HG03139 (cell line): ENCODE data around the gene UBL3.

Experiments used
- ATAC-seq: cut with Tn5 transposase; IDR thresholded peaks from one replicate; pipeline ENCODE4 v1.9.1; 2021; ENCODE audit not compliant: unreplicated experiment

UBL3 gene

DNA sequence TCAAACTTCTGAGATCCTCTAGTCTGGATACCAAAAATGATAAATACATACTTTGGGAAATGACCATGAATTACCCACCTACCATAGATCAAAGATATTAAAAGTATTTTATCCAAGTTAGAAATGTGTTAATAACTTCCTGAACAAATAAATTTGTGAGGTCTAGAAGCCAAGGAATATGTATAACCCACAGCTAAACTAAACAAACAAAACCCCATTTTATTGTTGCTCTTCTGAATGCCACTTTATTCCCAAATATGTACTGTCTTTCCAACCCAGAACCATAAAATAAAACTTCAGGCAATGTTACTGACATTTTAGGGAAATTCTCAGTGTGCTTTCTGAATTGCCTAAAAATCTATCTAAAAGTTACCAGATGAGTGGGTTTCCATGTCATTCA is 35.1 kb downstream of the UBL3 start:
- ATAC-seq, result no peak

DNA sequence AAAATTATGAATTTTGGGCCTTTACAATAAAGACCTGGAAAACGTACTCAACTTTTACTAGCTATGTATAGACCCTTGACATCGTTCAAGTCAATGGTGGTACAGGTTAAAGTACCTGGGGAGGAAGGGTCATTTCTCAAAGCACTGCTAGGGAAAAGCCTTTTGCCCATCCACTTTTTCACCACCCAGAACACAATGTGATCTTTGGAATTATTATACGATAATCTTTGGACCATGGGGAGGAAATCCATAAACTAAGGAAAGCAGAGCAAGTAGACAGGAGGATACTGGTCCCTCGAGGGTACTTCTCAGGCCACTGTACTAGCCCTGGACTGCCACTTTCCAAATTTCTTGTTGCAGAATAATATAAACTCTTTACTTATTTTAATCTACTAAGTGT is 39.5 kb downstream of the UBL3 start:
- ATAC-seq, result no peak

GRCh38 chr13:29810145-29810742 is 40.2 kb downstream of the UBL3 start:
- ATAC-seq, result no peak

DNA sequence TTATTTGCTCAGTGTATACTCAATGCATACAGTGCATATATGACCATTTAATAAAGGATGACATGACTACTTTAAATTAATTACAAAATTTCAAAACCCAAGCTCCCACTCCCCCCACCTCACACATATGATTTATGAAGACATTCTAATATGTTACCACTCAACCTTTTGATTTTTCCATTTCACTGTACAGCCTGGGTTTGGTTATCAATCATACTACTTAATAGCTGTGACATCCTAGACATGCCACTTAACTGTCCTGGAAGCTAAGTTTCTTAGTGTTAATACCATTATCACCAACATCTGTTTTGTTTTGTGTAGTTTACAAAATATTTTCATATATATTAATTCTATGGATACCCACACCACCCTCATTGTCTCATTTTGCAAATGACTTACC is 42.2 kb downstream of the UBL3 start:
- no peak for ATAC-seq

DNA sequence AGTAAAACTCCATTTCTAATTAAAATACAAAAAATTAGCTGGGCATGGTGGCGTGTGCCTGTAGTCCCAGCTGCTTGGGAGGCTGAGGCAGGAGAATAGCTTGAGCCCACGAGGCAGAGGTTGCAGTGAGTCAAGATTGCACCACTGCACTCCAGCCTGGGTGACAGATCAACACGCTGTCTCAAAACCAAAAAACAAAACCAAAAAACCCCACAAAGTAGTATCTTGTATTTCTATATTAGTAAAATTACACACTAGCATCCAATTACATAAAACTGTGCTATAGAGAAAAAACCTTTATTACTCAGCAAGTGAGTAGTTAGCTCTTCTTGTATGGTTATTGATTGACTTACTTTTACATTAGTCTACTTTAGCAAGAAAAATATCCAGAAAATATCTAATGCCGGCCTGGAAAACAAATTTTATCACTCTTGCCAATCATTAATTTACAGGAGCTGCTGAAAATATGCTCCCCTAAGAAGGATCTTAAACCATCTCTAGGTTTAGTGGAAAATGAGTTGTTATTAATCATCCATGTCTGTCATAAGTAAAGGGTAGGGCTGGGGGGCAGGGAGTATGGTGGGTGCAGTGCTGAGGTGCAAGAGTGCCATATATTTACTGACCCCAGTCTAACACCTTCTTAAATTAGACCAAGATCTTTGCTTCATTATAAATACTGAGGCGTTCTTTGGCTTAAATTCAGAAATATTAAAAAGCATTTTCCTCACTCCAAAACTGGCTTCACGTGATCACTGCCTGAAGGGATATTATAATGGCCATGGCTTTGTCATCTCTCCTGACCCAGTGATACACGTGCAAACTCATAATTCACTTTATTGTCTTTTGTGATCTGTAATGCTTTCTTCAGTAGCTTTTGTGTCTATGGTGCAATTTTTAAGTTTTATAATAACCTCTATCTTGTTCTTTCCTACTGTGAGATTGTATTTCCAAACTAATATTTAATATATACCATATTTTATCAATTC is 44.1 kb downstream of the UBL3 start:
- no peak for ATAC-seq

- no peak for ATAC-seq
Observed at GRCh38 chr13:29803221-29803620, 47.2 kb downstream of the UBL3 start.

- no peak for ATAC-seq
Observed at GRCh38 chr13:29802621-29803020, 47.8 kb downstream of the UBL3 start.

DNA sequence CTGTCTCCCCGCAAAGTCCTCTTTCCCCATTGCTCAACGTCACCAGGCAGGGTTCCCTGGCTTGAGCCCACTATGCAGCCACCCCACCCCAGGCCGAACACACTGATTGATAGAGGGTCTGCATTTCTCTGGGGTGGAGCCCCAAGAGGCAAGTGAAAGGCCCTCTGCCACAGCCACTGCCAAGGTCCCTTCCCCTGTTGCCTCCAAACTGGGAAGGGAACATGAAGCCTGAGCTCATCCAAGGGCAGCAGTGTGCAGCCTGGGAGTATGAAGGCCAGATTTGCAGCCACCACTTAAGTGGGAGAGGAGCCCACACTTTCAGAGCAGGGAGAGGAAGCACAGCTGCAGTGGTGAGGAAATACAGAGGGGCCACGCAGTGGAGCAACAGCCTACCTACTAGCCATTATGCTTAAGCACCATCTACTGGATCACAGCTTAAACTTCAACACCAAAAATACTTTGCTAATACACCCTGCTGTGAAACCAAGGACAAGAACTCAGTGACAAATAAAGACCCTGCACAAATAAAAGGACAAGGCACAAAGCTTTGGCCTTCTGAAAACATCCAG is 48.6 kb downstream of the UBL3 start:
- no peak for ATAC-seq

- no peak for ATAC-seq
Observed at GRCh38 chr13:29801102-29801501, 49.3 kb downstream of the UBL3 start.

DNA sequence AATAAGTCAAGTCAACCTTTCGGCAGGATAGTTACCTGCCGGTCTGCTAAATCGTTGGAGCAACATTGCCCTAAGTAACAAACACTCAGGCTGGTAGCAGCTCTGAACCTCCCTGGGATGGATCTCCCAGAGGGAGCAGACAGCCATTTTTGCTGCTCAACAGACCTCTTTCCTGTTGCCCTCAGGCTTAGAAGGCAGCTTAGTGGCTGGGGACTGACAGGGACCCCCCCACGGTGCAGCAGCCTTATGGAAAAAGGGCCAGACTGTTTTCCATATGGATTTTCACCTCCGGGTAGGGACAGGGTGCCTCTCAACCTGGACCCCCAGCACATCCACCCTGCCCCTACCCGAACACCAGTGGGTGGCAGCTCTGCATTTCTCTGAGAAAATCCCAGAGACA is 49.7 kb downstream of the UBL3 start:
- ATAC-seq, result no peak

- ATAC-seq, result no peak
Observed at GRCh38 chr13:29799041-29799440, 51.4 kb downstream of the UBL3 start.

- ATAC-seq, result no peak
Observed at GRCh38 chr13:29791997-29792780, 58.2 kb downstream of the UBL3 start.

DNA sequence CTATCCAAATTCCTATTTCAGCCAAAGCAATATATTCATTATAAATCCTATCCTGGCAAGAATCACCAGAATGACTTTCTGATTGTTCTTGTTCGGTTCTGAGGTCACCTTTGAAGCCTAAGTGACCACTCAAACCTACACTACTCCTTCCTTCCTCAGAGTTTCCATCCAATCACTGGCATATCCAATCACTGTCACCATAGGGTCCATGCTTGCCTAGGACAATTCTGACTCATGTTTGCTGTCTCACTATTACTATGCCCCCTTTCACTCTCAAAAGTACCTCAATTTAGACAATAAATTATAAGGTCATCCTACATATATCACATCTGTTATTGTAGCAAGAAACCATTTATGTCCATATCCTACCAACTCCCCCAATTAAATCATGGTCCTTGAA is 58.9 kb downstream of the UBL3 start:
- no peak for ATAC-seq

DNA sequence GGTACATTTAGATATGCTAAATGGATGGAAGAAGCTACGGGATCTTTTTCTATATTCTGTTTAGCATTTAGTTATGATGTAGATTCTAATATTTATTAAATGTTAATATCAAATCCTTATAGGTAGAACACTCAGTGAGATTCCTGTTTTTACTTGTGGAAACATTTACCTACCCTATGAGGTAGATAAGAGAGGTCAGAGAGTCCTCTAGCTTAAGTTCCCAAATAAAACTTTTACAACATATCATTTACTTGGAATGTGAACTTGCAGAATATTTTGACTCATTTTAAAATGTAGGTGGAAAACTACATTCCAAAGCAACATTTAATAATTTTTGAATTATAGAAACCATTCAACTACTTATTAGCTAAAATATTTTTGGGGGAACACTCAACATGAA is 63.7 kb downstream of the UBL3 start:
- ATAC-seq, result no peak

- ATAC-seq, result no peak
Observed at GRCh38 chr13:29785978-29786377, 64.4 kb downstream of the UBL3 start.

DNA sequence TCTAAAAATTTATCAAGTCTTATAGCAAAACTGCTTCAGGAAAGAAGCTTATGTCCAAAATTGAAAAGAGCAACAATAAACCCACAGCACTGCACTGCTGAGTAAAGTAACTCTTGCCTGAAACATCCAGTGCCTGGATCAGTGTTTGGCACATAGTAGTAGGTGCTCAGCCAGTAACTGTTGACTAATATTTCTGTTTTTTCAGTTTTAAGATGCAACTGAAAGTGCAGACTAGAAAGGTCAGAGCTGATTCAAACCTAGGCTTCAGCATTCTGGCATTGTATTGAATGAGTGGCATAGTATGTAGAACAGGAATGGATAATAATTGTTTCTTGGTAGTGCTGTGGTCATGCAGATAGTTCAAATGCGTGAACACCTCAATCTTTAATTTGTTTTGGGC is 67.6 kb downstream of the UBL3 start:
- ATAC-seq, result no peak

DNA sequence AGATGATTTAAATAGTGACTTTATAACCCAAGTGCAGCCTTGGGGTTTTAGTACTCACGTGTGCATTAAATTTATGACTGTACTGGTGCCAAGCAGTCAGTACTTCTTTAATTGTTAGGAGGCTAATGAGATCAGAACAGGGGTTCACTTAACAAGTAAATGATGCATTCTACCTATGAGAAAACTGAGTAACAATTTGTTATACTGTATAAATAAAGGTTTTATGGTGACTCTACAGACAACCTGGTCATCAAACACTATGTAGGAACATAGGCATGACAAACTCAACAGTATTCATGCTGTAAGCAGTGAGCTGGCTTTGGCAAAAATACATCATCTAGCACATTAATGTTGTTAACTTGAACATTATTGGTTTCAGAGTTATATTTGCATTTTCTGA is 75.6 kb downstream of the UBL3 start:
- no peak for ATAC-seq

- ATAC-seq, result no peak
Observed at GRCh38 chr13:29771247-29771646, 79.2 kb downstream of the UBL3 start.

DNA sequence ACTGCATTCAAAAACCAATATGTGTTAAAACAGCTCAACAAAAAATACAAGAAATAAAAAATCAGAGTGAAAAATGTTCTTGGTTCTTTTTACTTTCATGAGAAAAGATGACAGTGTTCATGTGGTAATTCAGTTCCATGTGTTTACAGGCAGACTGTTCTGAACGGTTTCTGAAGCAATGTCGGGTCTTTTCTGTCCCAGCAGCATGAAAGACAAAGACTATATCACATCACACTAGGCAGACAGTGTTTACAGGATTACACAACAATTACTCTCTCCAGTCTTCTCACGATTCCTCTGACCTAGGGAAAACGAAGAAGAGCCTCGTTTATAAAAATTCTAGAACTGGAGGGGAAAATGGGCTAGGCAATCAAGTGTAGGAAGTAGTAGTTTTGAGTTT is 83.4 kb downstream of the UBL3 start:
- ATAC-seq, result no peak

DNA sequence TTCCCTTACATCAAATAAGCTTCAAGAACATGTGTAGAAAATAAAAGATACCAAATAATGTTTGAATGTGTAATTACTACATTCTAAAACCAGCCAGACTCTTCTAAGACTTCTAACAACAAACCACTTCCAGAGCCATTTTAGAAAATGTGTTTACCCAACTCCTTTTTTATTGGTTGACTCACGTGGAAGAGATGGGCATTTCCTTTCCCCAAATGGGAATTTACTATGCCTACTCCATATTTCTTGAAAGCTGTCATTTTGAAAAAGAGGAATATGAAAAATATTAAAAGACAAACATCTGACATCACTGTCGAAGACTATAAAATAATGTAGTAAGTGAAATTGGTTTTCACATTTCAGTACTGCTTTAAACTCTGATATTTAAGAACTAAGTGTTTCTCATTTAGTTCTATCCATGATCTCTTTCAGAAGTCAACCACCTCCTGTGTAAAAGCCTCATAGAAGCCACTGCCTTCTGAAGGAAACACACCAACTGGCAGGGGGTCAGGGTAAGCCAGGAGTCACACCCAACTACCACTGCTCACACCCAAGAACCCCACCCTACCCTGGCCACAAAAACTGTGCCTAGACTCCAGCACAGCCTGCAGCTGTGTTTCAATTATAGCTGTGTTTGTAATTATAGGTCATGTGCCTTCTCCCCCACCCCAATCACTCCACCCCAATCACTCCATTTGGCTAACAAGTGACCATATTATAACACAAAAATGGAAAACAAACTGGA is 86.8 kb downstream of the UBL3 start:
- no peak for ATAC-seq

- no peak for ATAC-seq
Observed at GRCh38 chr13:29761815-29762214, 88.6 kb downstream of the UBL3 start.
